GM23248 (cell line): ENCODE results near the gene IKZF2.

Experiments
- EZH2 ChIP-seq: fragments of 200-600 bp; sonication (generic); IDR thresholded peaks from 2 replicates; pipeline ENCODE4 v1.6.1; 2018; ENCODE audit warnings: antibody characterized with exemption, mild to moderate bottlenecking; ENCODE audit not compliant: insufficient read depth, poor library complexity, severe bottlenecking
- EZH2phosphoT487 ChIP-seq: fragments of 200-600 bp; sonication (generic); IDR thresholded peaks from 2 replicates; pipeline ENCODE4 v1.6.1; 2018; ENCODE audit warnings: antibody characterized with exemption, moderate library complexity, mild to moderate bottlenecking, low read depth; ENCODE audit not compliant: insufficient read depth

GRCh38 chr2:212959471-212960117, 191.8 kb downstream of the IKZF2 start:
- TF ChIP-seq EZH2 (no peak), EZH2phosphoT487 (no peak)
